ENCODE results near the gene FNDC3B. TPM values are rescaled to one million over a fixed set of nuclear protein-coding genes. Genes with fewer than 3 reads are reported as not detected.

Gene FNDC3B
- total RNA-seq, 1 experiment from 2014 or later, result 48.6 TPM

GRCh38 chr3:172312001-172312400 lies 272.6 kb downstream of the FNDC3B start:
- ATAC-seq (no peak), DNase-seq (no peak)
- no peak overlapping the region for H3K4me3 ChIP-seq (ENCODE audit: low read length)
- CTCF ChIA-PET, result no interaction called here
- H3K4me1 ChIP-seq (ENCODE audit: insufficient read depth, low read length), result peaks cover 24% of the 10 kb centered on the region
- peaks cover 39% of the 10 kb centered on the region for H3K36me3 ChIP-seq (ENCODE audit: low read depth, low read length)
- POLR2A ChIA-PET (ENCODE audit: unreplicated experiment), result no interaction called here
- H3F3A ChIP-seq (ENCODE audit: low read length, unreplicated experiment), result no peaks in the 10 kb centered on the region
- no peak overlapping the region for H3K9ac ChIP-seq (ENCODE audit: low read length)
- no peak overlapping the region for H2AFZ ChIP-seq (ENCODE audit: low read length)
- no TSS peak for BruUV-seq (replicated peaks)
- TF ChIP-seq CTCF (conservative IDR thresholded peaks at IDR 0.05; ENCODE audit: low read depth, low read length), result no peak
- no peak for TF ChIP-seq EZH2 (IDR thresholded peaks at IDR 0.05; ENCODE audit: low read length, unreplicated experiment)
- no peak for TF ChIP-seq EZH2phosphoT487 (IDR thresholded peaks at IDR 0.05; ENCODE audit: borderline replicate concordance, low read length)
- H3K27me3 ChIP-seq (ENCODE audit: low read length), result no peaks in the 10 kb centered on the region
- no peaks in the 10 kb centered on the region for H3K9me3 ChIP-seq (ENCODE audit: low read length)
- 0 out of 2 replicates have a peak, but pooled peaks cover 4% of the 10 kb centered on the region for H3K79me2 ChIP-seq (ENCODE audit: low read length)
- no peaks in the 10 kb centered on the region for H3K9me2 ChIP-seq (replicated peaks; ENCODE audit: low read length)
- H4K20me1 ChIP-seq (ENCODE audit: low read length), result no peaks in the 10 kb centered on the region
- no peak overlapping the region for H3K27ac ChIP-seq (ENCODE audit: low read length)
- intact Hi-C loops (cut with micrococcal nuclease), result no loop called here
- H3K4me2 ChIP-seq (ENCODE audit: low read length), result no peak overlapping the region

- no peaks in the 10 kb centered on the region for H3K9me3 ChIP-seq (ENCODE audit: low read length)
- H3K27me3 ChIP-seq (ENCODE audit: low read length), result no peaks in the 10 kb centered on the region
- TF ChIP-seq EZH2phosphoT487 (IDR thresholded peaks at IDR 0.05; ENCODE audit: borderline replicate concordance, low read length), result no peak
- TF ChIP-seq CTCF (conservative IDR thresholded peaks at IDR 0.05; ENCODE audit: low read depth, low read length), result no peak
- TF ChIP-seq EZH2 (IDR thresholded peaks at IDR 0.05; ENCODE audit: low read length, unreplicated experiment), result no peak
- 0 out of 2 replicates have a peak, but pooled peaks cover 4% of the 10 kb centered on the region for H3K79me2 ChIP-seq (ENCODE audit: low read length)
- no peak overlapping the region for H3K4me3 ChIP-seq (ENCODE audit: low read length)
- H3K9ac ChIP-seq (ENCODE audit: low read length), result no peak overlapping the region
- no peak overlapping the region for H3K27ac ChIP-seq (ENCODE audit: low read length)
- no peak overlapping the region for H3K4me2 ChIP-seq (ENCODE audit: low read length)
- H3K9me2 ChIP-seq (replicated peaks; ENCODE audit: low read length), result no peaks in the 10 kb centered on the region
- no peak overlapping the region for H2AFZ ChIP-seq (ENCODE audit: low read length)
- DNase-seq, result no peak
- no peak for ATAC-seq
- no peaks in the 10 kb centered on the region for H4K20me1 ChIP-seq (ENCODE audit: low read length)
- peaks cover 32% of the 10 kb centered on the region for H3K36me3 ChIP-seq (ENCODE audit: low read depth, low read length)
- no TSS peak for BruUV-seq (replicated peaks)
- H3F3A ChIP-seq (ENCODE audit: low read length, unreplicated experiment), result no peaks in the 10 kb centered on the region
- intact Hi-C loops (cut with micrococcal nuclease), result no loop called here
- ChIA-PET CTCF (no interaction called here), POLR2A (ENCODE audit: unreplicated experiment) (no interaction called here)
- peaks cover 25% of the 10 kb centered on the region for H3K4me1 ChIP-seq (ENCODE audit: insufficient read depth, low read length)
Observed at GRCh38 chr3:172312711-172313110, 273.3 kb downstream of the FNDC3B start.

GRCh38 chr3:172313671-172314070 lies 274.3 kb downstream of the FNDC3B start:
- Histone ChIP-seq H3K27ac (ENCODE audit: low read length) (no peak overlapping the region), H3K9me3 (ENCODE audit: low read length) (no peaks in the 10 kb centered on the region), H3K4me3 (ENCODE audit: low read length) (no peak overlapping the region), H3K9me2 (replicated peaks; ENCODE audit: low read length) (no peaks in the 10 kb centered on the region), H3K9ac (ENCODE audit: low read length) (no peak overlapping the region), H3F3A (ENCODE audit: low read length, unreplicated experiment) (no peaks in the 10 kb centered on the region), H3K79me2 (ENCODE audit: low read length) (0 out of 2 replicates have a peak, but pooled peaks cover 4% of the 10 kb centered on the region), H2AFZ (ENCODE audit: low read length) (no peak overlapping the region), H3K4me2 (ENCODE audit: low read length) (no peak overlapping the region), H3K36me3 (ENCODE audit: low read depth, low read length) (peaks cover 25% of the 10 kb centered on the region), H3K27me3 (ENCODE audit: low read length) (no peaks in the 10 kb centered on the region), H4K20me1 (ENCODE audit: low read length) (no peaks in the 10 kb centered on the region), H3K4me1 (ENCODE audit: insufficient read depth, low read length) (peaks cover 35% of the 10 kb centered on the region)
- no peak for DNase-seq
- ATAC-seq, result no peak
- no TSS peak for BruUV-seq (replicated peaks)
- intact Hi-C loops (cut with micrococcal nuclease), result no loop called here
- POLR2A ChIA-PET (ENCODE audit: unreplicated experiment), result no interaction called here
- CTCF ChIA-PET, result no interaction called here
- TF ChIP-seq EZH2 (IDR thresholded peaks at IDR 0.05; ENCODE audit: low read length, unreplicated experiment) (no peak), CTCF (conservative IDR thresholded peaks at IDR 0.05; ENCODE audit: low read depth, low read length) (no peak), EZH2phosphoT487 (IDR thresholded peaks at IDR 0.05; ENCODE audit: borderline replicate concordance, low read length) (no peak)
